ENCODE data around the gene CELSR3.

- TF ChIP-seq REST (IDR thresholded peaks at IDR 0.05; ENCODE audit: insufficient read depth in 1 of 2, low read depth in 2 of 2, low read length in 2 of 2) = no peak
- TF ChIP-seq POLR2AphosphoS5 (IDR thresholded peaks at IDR 0.05; ENCODE audit: low read depth, low read length) = no peak
- TF ChIP-seq SIN3A (IDR thresholded peaks at IDR 0.05; ENCODE audit: borderline replicate concordance, insufficient read depth, low read length) = no peak
- TF ChIP-seq FOXP2 (optimal IDR thresholded peaks at IDR 0.05; ENCODE audit: borderline replicate concordance, extremely low read depth, extremely low read length, insufficient read depth) = no peak
These were observed 22.6 kb downstream of the CELSR3 start for GRCh38 chr3:48639944-48640606.

Measured in PFSK-1 (cell line).